Astrocyte (in vitro differentiated cells and primary cell): ENCODE results near the gene CCDC110. TPM values are rescaled to one million over a fixed set of nuclear protein-coding genes. Genes with fewer than 3 reads are reported as not detected.

Source experiments
- DNase-seq: peaks from one replicate; pipeline ENCODE4 v3.0.0-alpha.2; 2010; ENCODE audit warnings: low read depth
- FAIRE-seq: peaks from 2 replicates; lab custom pipeline; 2011; peaks lifted over from hg19 to GRCh38; lab: Jason Lieb, UNC
- H2AFZ ChIP-seq: 2 replicates; pipeline ENCODE4 v1.6.0; 2012; ENCODE audit warnings: low read depth, low read length, inconsistent platforms
- H3K27ac ChIP-seq: 2 replicates; pipeline ENCODE4 v1.5.1; 2011; ENCODE audit warnings: low read depth, low read length, inconsistent platforms
- H3K27me3 ChIP-seq: 2 replicates; pipeline ENCODE4 v1.6.0; 2011; ENCODE audit warnings: low read length, inconsistent platforms; ENCODE audit not compliant: insufficient read depth
- H3K36me3 ChIP-seq: 2 replicates; pipeline ENCODE4 v1.5.1; 2011; ENCODE audit warnings: low read length, inconsistent platforms; ENCODE audit not compliant: insufficient read depth
- H3K4me1 ChIP-seq: 2 replicates; pipeline ENCODE4 v1.5.1; 2011; ENCODE audit warnings: low read length, inconsistent platforms; ENCODE audit not compliant: insufficient read depth
- H3K4me2 ChIP-seq: 2 replicates; pipeline ENCODE4 v1.6.0; 2012; ENCODE audit warnings: low read length, inconsistent platforms
- H3K4me3 ChIP-seq: 2 replicates; pipeline ENCODE4 v1.5.1; 2011; ENCODE audit warnings: low read depth, mild to moderate bottlenecking, low read length, inconsistent platforms; ENCODE audit not compliant: insufficient read depth
- H3K79me2 ChIP-seq: 2 replicates; pipeline ENCODE4 v1.6.0; 2012; ENCODE audit warnings: mild to moderate bottlenecking, low read length, inconsistent platforms; ENCODE audit not compliant: insufficient read depth
- H3K9ac ChIP-seq: 2 replicates; pipeline ENCODE4 v1.6.0; 2012; ENCODE audit warnings: mild to moderate bottlenecking, low read length, inconsistent platforms
- H3K9me3 ChIP-seq: 2 replicates; pipeline ENCODE4 v1.5.1; 2012; ENCODE audit warnings: low read depth, mild to moderate bottlenecking, low read length, inconsistent platforms; ENCODE audit not compliant: insufficient read depth
- H4K20me1 ChIP-seq: 2 replicates; pipeline ENCODE4 v1.6.0; 2012; ENCODE audit warnings: low read length, inconsistent platforms; ENCODE audit not compliant: insufficient read depth
- H3K27ac Mint-ChIP-seq: one replicate; pipeline ENCODE4 v1.8.0; 2021; ENCODE audit warnings: mild to moderate bottlenecking, mixed read lengths; ENCODE audit not compliant: unreplicated experiment
- H3K27me3 Mint-ChIP-seq: one replicate; pipeline ENCODE4 v1.8.0; 2021; ENCODE audit warnings: low read depth, mixed read lengths; ENCODE audit not compliant: unreplicated experiment
- H3K36me3 Mint-ChIP-seq: one replicate; pipeline ENCODE4 v1.8.0; 2021; ENCODE audit warnings: low read depth, mixed read lengths; ENCODE audit not compliant: unreplicated experiment
- H3K4me1 Mint-ChIP-seq: one replicate; pipeline ENCODE4 v1.8.0; 2021; ENCODE audit warnings: low read depth, mixed read lengths; ENCODE audit not compliant: unreplicated experiment
- H3K4me3 Mint-ChIP-seq: one replicate; pipeline ENCODE4 v1.8.0; 2021; ENCODE audit warnings: mild to moderate bottlenecking, moderate library complexity, mixed read lengths; ENCODE audit not compliant: unreplicated experiment
- H3K9me3 Mint-ChIP-seq: one replicate; pipeline ENCODE4 v1.8.0; 2021; ENCODE audit warnings: mild to moderate bottlenecking, mixed read lengths; ENCODE audit not compliant: unreplicated experiment
- EZH2 ChIP-seq: IDR thresholded peaks from 2 replicates; pipeline ENCODE4 v1.6.1; 2012; ENCODE audit warnings: mild to moderate bottlenecking, low read length, inconsistent platforms; ENCODE audit not compliant: insufficient read depth
- total RNA-seq: library from RNA; stranded (reverse); gene quantifications from 2 replicates; pipeline ENCODE4 v1.2.1, GENCODE V29; 2021
- TF ChIP-seq, protein P1 (sequence below): IDR thresholded peaks from 2 replicates; pipeline ENCODE4 v1.5.1; 2011; ENCODE audit warnings: low read depth, mild to moderate bottlenecking, inconsistent platforms, low read length, moderate library complexity; ENCODE audit not compliant: insufficient read depth

Gene CCDC110
- total RNA-seq, 1 donor from 2014 or later: 0.39 TPM

GRCh38 chr4:185508181-185508580 lies 36.6 kb upstream of the CCDC110 start:
- no peaks in the 10 kb centered on the region for H3K27me3 Mint-ChIP-seq
- FAIRE-seq (peak; percentile 26), DNase-seq (no peak)
- peaks cover 8% of the 10 kb centered on the region for H3K4me1 Mint-ChIP-seq
- Histone ChIP-seq H3K4me1 (peaks cover 5% of the 10 kb centered on the region), H3K36me3 (no peaks in the 10 kb centered on the region), H4K20me1 (no peaks in the 10 kb centered on the region), H3K9me3 (no peaks in the 10 kb centered on the region), H3K27me3 (no peaks in the 10 kb centered on the region), H3K4me2 (no peak overlapping the region), H3K27ac (no peak overlapping the region), H2AFZ (no peak overlapping the region), H3K4me3 (no peak overlapping the region), H3K79me2 (no peaks in the 10 kb centered on the region), H3K9ac (no peak overlapping the region)
- no peak overlapping the region for H3K27ac Mint-ChIP-seq
- TF ChIP-seq, protein P1, sequence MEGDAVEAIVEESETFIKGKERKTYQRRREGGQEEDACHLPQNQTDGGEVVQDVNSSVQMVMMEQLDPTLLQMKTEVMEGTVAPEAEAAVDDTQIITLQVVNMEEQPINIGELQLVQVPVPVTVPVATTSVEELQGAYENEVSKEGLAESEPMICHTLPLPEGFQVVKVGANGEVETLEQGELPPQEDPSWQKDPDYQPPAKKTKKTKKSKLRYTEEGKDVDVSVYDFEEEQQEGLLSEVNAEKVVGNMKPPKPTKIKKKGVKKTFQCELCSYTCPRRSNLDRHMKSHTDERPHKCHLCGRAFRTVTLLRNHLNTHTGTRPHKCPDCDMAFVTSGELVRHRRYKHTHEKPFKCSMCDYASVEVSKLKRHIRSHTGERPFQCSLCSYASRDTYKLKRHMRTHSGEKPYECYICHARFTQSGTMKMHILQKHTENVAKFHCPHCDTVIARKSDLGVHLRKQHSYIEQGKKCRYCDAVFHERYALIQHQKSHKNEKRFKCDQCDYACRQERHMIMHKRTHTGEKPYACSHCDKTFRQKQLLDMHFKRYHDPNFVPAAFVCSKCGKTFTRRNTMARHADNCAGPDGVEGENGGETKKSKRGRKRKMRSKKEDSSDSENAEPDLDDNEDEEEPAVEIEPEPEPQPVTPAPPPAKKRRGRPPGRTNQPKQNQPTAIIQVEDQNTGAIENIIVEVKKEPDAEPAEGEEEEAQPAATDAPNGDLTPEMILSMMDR: no peak
- no peak for TF ChIP-seq EZH2
- peaks cover 16% of the 10 kb centered on the region for H3K36me3 Mint-ChIP-seq
- no peaks in the 10 kb centered on the region for H3K9me3 Mint-ChIP-seq
- H3K4me3 Mint-ChIP-seq: no peak overlapping the region

DNA sequence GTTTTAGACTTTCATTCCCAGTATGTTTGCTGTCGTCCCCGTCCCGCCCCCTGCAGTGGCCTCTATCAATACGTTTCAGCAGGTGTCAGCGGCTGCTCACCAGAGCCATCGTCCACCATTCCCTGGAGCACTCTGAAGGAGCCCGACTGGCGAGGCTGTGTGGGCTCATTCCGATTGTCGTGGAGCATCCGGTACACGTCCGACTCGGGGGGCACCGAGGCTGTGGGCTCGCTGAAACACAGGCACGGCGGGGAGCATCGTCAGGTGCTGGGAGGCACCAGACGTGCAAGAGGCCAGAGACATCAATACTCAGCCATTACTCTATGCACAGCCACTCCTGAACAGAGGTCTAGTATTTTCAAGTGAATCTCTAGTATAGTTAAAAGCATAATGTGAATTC lies 34.9 kb upstream of the CCDC110 start:
- Mint-ChIP-seq H3K27me3 (no peaks in the 10 kb centered on the region), H3K27ac (no peak overlapping the region)
- no peak for FAIRE-seq

More for the DNA sequence above, 34.9 kb upstream of the CCDC110 start:
- H2AFZ ChIP-seq: no peak overlapping the region
- H3K9ac ChIP-seq: no peak overlapping the region
- no peaks in the 10 kb centered on the region for H3K9me3 ChIP-seq
- no peak overlapping the region for H3K4me2 ChIP-seq
- H3K4me1 ChIP-seq: no peaks in the 10 kb centered on the region
- H3K27me3 ChIP-seq: no peaks in the 10 kb centered on the region
- H4K20me1 ChIP-seq: no peaks in the 10 kb centered on the region
- no peaks in the 10 kb centered on the region for H3K79me2 ChIP-seq
- no peak overlapping the region for H3K27ac ChIP-seq
- Mint-ChIP-seq H3K4me3 (no peak overlapping the region), H3K36me3 (peaks cover 20% of the 10 kb centered on the region), H3K4me1 (no peaks in the 10 kb centered on the region), H3K9me3 (no peaks in the 10 kb centered on the region)
- no peak for DNase-seq
- H3K36me3 ChIP-seq: no peaks in the 10 kb centered on the region
- no peak overlapping the region for H3K4me3 ChIP-seq
- TF ChIP-seq EZH2: no peak
- TF ChIP-seq, protein P1: no peak
